Natural killer cell (primary cell): ENCODE data around the gene VAT1. TPM values are rescaled to one million over a fixed set of nuclear protein-coding genes. Genes with fewer than 3 reads are reported as not detected.

Experiments used
- ATAC-seq, 3 donors: fragments of 150-1000 bp in 2 of 3; fragments of 200-7000 bp in 1 of 3; cut with Tn5 transposase; 1 replicate in 1 of 3; 2 replicates in 2 of 3; pipeline ENCODE4 v1.10.0; 2021; ENCODE audit warnings: mild to moderate bottlenecking in 2 of 3, moderate library complexity in 2 of 3
- DNase-seq, 2 donors: peaks; one replicate each; pipeline versions ENCODE4 v3.0.0 to v3.0.0-alpha.2; 2013 to 2021; ENCODE audit warnings: mixed read lengths in 1 of 2
- H3K27ac ChIP-seq: one replicate; pipeline ENCODE4 v1.5.1; 2013; ENCODE audit warnings: mild to moderate bottlenecking, low read length
- H3K27me3 ChIP-seq: one replicate; pipeline ENCODE4 v1.6.1; 2013; ENCODE audit warnings: low read length; ENCODE audit not compliant: control insufficient read depth, insufficient read depth
- H3K36me3 ChIP-seq: one replicate; pipeline ENCODE4 v1.6.1; 2013; ENCODE audit warnings: low read length; ENCODE audit not compliant: control insufficient read depth, insufficient read depth
- H3K4me1 ChIP-seq: one replicate; pipeline ENCODE4 v1.6.1; 2013; ENCODE audit warnings: low read length; ENCODE audit not compliant: control insufficient read depth, insufficient read depth
- H3K4me3 ChIP-seq: one replicate; pipeline ENCODE4 v1.5.1; 2013; ENCODE audit warnings: low read length
- H3K9me3 ChIP-seq: one replicate; pipeline ENCODE4 v1.6.1; 2013; ENCODE audit warnings: low read length; ENCODE audit not compliant: control insufficient read depth, insufficient read depth
- H3K27ac Mint-ChIP-seq, 2 donors: one replicate each; pipeline ENCODE4 v1.8.0; 2022; ENCODE audit warnings: mild to moderate bottlenecking in 2 of 2, mixed read lengths in 2 of 2, moderate library complexity in 1 of 2
- H3K27me3 Mint-ChIP-seq, 2 donors: one replicate each; pipeline ENCODE4 v1.8.0; 2022; ENCODE audit warnings: low read depth in 2 of 2, mixed read lengths in 2 of 2
- H3K36me3 Mint-ChIP-seq: one replicate; pipeline ENCODE4 v1.8.0; 2022; ENCODE audit warnings: mixed read lengths
- H3K4me1 Mint-ChIP-seq, 2 donors: one replicate each; pipeline ENCODE4 v1.8.0; 2022; ENCODE audit warnings: mixed read lengths in 2 of 2
- H3K4me3 Mint-ChIP-seq: one replicate; pipeline ENCODE4 v1.8.0; 2022; ENCODE audit warnings: mild to moderate bottlenecking, moderate library complexity, mixed read lengths
- H3K9me3 Mint-ChIP-seq, 2 donors: one replicate each; pipeline ENCODE4 v1.8.0; 2022; ENCODE audit warnings: mixed read lengths in 2 of 2
- CTCF ChIP-seq: fragments of 200-600 bp; IDR thresholded peaks from one replicate; pipeline ENCODE4 v1.8.0; 2022; ENCODE audit warnings: antibody characterized with exemption
- WGBS: methylation state at CpG from one replicate; pipeline ENCODE4 v1.1.7; 2013; ENCODE audit warnings: missing lambda C conversion rate; ENCODE audit not compliant: insufficient coverage; 5-methylcytosine and 5-hydroxymethylcytosine counted together
- intact Hi-C: fragments of 100-400 bp; cut with micrococcal nuclease; formaldehyde crosslinking; loops from one replicate; pipeline ENCODE4 v1.14.2; 2022
- total RNA-seq, 4 donors: library from RNA; stranded (reverse); fragments of 120-200 nt in 1 of 4; gene quantifications; one replicate each; pipeline versions ENCODE4 v1.2.3 to v1.2.4, GENCODE V29; 2013 to 2022

The VAT1 gene
- total RNA-seq, 3 donors from 2014 or later (not counting 1 experiment from before 2014, with no cell fraction given): 21.1 to 32.1 (median 31.9) TPM

- no peak overlapping the region for H3K4me3 Mint-ChIP-seq
- H3K4me1 ChIP-seq: peaks cover 6% of the 10 kb centered on the region
- ATAC-seq (no peak), DNase-seq (no peak)
- WGBS: 91% methylated on average over 5 of the region's 5 CpGs
- no peaks in the 10 kb centered on the region for H3K27me3 Mint-ChIP-seq
- no peaks in the 10 kb centered on the region for H3K9me3 ChIP-seq
- peaks cover 4 to 7% of the 10 kb centered on the region in 2 donors for H3K4me1 Mint-ChIP-seq
- H3K36me3 ChIP-seq: peaks cover 49% of the 10 kb centered on the region
- H3K27ac ChIP-seq: no peak overlapping the region
- intact Hi-C loops: loop anchor here (10.0 kb wide), 1 partner anchor 492 kb away; the partner anchor contains the start of gene DHX8
- no peaks in the 10 kb centered on the region for H3K27me3 ChIP-seq
- no peak overlapping the region for H3K27ac Mint-ChIP-seq
- H3K9me3 Mint-ChIP-seq: no peaks in the 10 kb centered on the region
- no peaks in the 10 kb centered on the region for H3K36me3 Mint-ChIP-seq
- H3K4me3 ChIP-seq: no peak overlapping the region
- TF ChIP-seq CTCF: no peak
Observed at GRCh38 chr17:42992872-42993271, 29.3 kb downstream of the VAT1 start.

- Mint-ChIP-seq H3K27ac (no peak overlapping the region), H3K4me1 (peaks cover 0 to 5% of the 10 kb centered on the region in 2 donors), H3K36me3 (no peaks in the 10 kb centered on the region), H3K9me3 (no peaks in the 10 kb centered on the region), H3K4me3 (no peak overlapping the region), H3K27me3 (no peaks in the 10 kb centered on the region)
- WGBS: 97% methylated on average over 6 of the region's 6 CpGs
- Histone ChIP-seq H3K36me3 (peaks cover 61% of the 10 kb centered on the region), H3K4me3 (no peak overlapping the region), H3K4me1 (no peaks in the 10 kb centered on the region), H3K27me3 (no peaks in the 10 kb centered on the region), H3K9me3 (no peaks in the 10 kb centered on the region), H3K27ac (no peak overlapping the region)
- TF ChIP-seq CTCF: no peak
- intact Hi-C loops: loop anchor here (10.0 kb wide), 1 partner anchor 493 kb away; the partner anchor contains the start of gene DHX8
- ATAC-seq (no peak), DNase-seq (no peak)
Observed at GRCh38 chr17:42991471-42991870, 30.7 kb downstream of the VAT1 start.

GRCh38 chr17:42989726-42990652 is 32.2 kb downstream of the VAT1 start:
- Mint-ChIP-seq H3K27me3 (no peaks in the 10 kb centered on the region), H3K4me3 (no peak overlapping the region), H3K4me1 (peaks cover 0 to 5% of the 10 kb centered on the region in 2 donors), H3K9me3 (no peaks in the 10 kb centered on the region), H3K27ac (no peak overlapping the region), H3K36me3 (no peaks in the 10 kb centered on the region)
- H3K4me1 ChIP-seq: peaks cover under 1% of the 10 kb centered on the region
- H3K27me3 ChIP-seq: no peaks in the 10 kb centered on the region
- no peak overlapping the region for H3K27ac ChIP-seq
- ATAC-seq (no peak), DNase-seq (no peak)
- intact Hi-C loops: loop anchor here (10.0 kb wide), 1 partner anchor 495 kb away; the partner anchor contains the start of gene DHX8
- H3K4me3 ChIP-seq: no peak overlapping the region
- no peak for TF ChIP-seq CTCF
- H3K36me3 ChIP-seq: peaks cover 63% of the 10 kb centered on the region
- H3K9me3 ChIP-seq: no peaks in the 10 kb centered on the region
- WGBS: 76% methylated on average over 2 of the region's 6 CpGs
